ENCODE measurements around the gene MST1R. TPM values are rescaled to one million over a fixed set of nuclear protein-coding genes. Genes with fewer than 3 reads are reported as not detected.
"Not testable (repeated sequence)": the region's sequence is repeated elsewhere in the genome, so short reads cannot be mapped to it uniquely, and the experiment has no call there.

The MST1R gene
- total RNA-seq, 2 experiments from 2014 or later: 0.38 to 0.82 TPM

- no peak for DNase-seq (ENCODE audit: low spot score)
- Histone ChIP-seq H3K4me1 (ENCODE audit: insufficient read depth, low read length, poor library complexity, severe bottlenecking) (peaks cover 9% of the 10 kb centered on the region), H3K27ac (ENCODE audit: low read depth, low read length, poor library complexity, severe bottlenecking) (no peak overlapping the region), H3K9me2 (ENCODE audit: insufficient read depth, low read length) (no peaks in the 10 kb centered on the region), H4K20me1 (ENCODE audit: insufficient read depth, low read length) (no peaks in the 10 kb centered on the region), H3K36me3 (ENCODE audit: insufficient read depth, low read length) (0 out of 2 replicates have a peak, but pooled peaks cover 12% of the 10 kb centered on the region), H3K9me3 (ENCODE audit: low read length) (no peaks in the 10 kb centered on the region), H3K79me2 (ENCODE audit: insufficient read depth, low read depth, low read length) (no peaks in the 10 kb centered on the region), H2AFZ (ENCODE audit: low read length) (no peak overlapping the region), H3K4me2 (ENCODE audit: low read length) (no peak overlapping the region), H3K4me3 (ENCODE audit: low read depth, low read length, poor library complexity, severe bottlenecking) (no peak overlapping the region)
- no TSS peak for BruUV-seq (replicated peaks)
- POLR2A ChIA-PET: no interaction called here
- no peak for TF ChIP-seq CTCF (conservative IDR thresholded peaks at IDR 0.05; ENCODE audit: low read length)
- no peak for TF ChIP-seq EZH2phosphoT487 (IDR thresholded peaks at IDR 0.05; ENCODE audit: borderline replicate concordance, low read depth, low read length)
- intact Hi-C loops (cut with micrococcal nuclease; ENCODE audit: unreplicated experiment): loop anchor here (5.0 kb wide), 1 partner anchor 206 kb away; no protein-coding TSS in a partner anchor
- CTCF ChIA-PET (ENCODE audit: unreplicated experiment): interaction anchor here (0.5 to 1.6 kb wide), 3 partner anchors 54 to 203 kb away, joined by 3 to 5 read pairs (median 4); no protein-coding TSS in a partner anchor
Observed at GRCh38 chr3:49908373-49909199, 4.9 kb upstream of the MST1R start.

- 0 out of 2 replicates have a peak, but pooled peaks cover 4% of the 10 kb centered on the region for H3K36me3 ChIP-seq (ENCODE audit: insufficient read depth, low read length)
- no peaks in the 10 kb centered on the region for H3K79me2 ChIP-seq (ENCODE audit: insufficient read depth, low read depth, low read length)
- no peak overlapping the region for H3K27ac ChIP-seq (ENCODE audit: low read depth, low read length, poor library complexity, severe bottlenecking)
- H3K4me1 ChIP-seq (ENCODE audit: insufficient read depth, low read length, poor library complexity, severe bottlenecking): peaks cover 13% of the 10 kb centered on the region
- POLR2A ChIA-PET: interaction anchor here (1.1 kb wide), 1 partner anchor 28 kb away, joined by 4 read pairs; no protein-coding TSS in a partner anchor
- H3K9me2 ChIP-seq (ENCODE audit: insufficient read depth, low read length): no peaks in the 10 kb centered on the region
- H2AFZ ChIP-seq (ENCODE audit: low read length): no peak overlapping the region
- no peak overlapping the region for H3K4me3 ChIP-seq (ENCODE audit: low read depth, low read length, poor library complexity, severe bottlenecking)
- BruUV-seq (replicated peaks): no TSS peak
- CTCF ChIA-PET (ENCODE audit: unreplicated experiment): no interaction called here
- DNase-seq (ENCODE audit: low spot score): peak; percentile 57
- H3K9me3 ChIP-seq (ENCODE audit: low read length): no peaks in the 10 kb centered on the region
- TF ChIP-seq EZH2phosphoT487 (IDR thresholded peaks at IDR 0.05; ENCODE audit: borderline replicate concordance, low read depth, low read length) (no peak), CTCF (conservative IDR thresholded peaks at IDR 0.05; ENCODE audit: low read length) (peak; percentile 84)
- H4K20me1 ChIP-seq (ENCODE audit: insufficient read depth, low read length): no peaks in the 10 kb centered on the region
- intact Hi-C loops (cut with micrococcal nuclease; ENCODE audit: unreplicated experiment): loop anchor here (1.0 to 5.0 kb wide), 3 partner anchors 65 to 204 kb away; no protein-coding TSS in a partner anchor
- H3K4me2 ChIP-seq (ENCODE audit: low read length): peak overlapping the region; percentile 20; the same call in 1 of the 2 replicates
Observed at GRCh38 chr3:49906073-49906743, 2.5 kb upstream of the MST1R start.

- H2AFZ ChIP-seq (ENCODE audit: low read length); DNase-seq (ENCODE audit: low spot score); H3K36me3 ChIP-seq (ENCODE audit: insufficient read depth, low read length); BruUV-seq (replicated peaks); H3K4me2 ChIP-seq (ENCODE audit: low read length); H3K9me2 ChIP-seq (ENCODE audit: insufficient read depth, low read length); H3K79me2 ChIP-seq (ENCODE audit: insufficient read depth, low read depth, low read length); CTCF ChIA-PET (ENCODE audit: unreplicated experiment); H3K27ac ChIP-seq (ENCODE audit: low read depth, low read length, poor library complexity, severe bottlenecking); H3K4me3 ChIP-seq (ENCODE audit: low read depth, low read length, poor library complexity, severe bottlenecking); H3K9me3 ChIP-seq (ENCODE audit: low read length); H4K20me1 ChIP-seq (ENCODE audit: insufficient read depth, low read length): not testable (repeated sequence)
- POLR2A ChIA-PET: interaction anchor here (0.7 kb wide), 1 partner anchor 1662 kb away, joined by 3 read pairs; no protein-coding TSS in a partner anchor
- intact Hi-C loops (cut with micrococcal nuclease; ENCODE audit: unreplicated experiment): loop anchor here (5.0 kb wide), 1 partner anchor 47 kb away; the partner anchor contains the start of gene TRAIP
- peaks cover 27% of the 10 kb centered on the region for H3K4me1 ChIP-seq (ENCODE audit: insufficient read depth, low read length, poor library complexity, severe bottlenecking)
Observed at GRCh38 chr3:49904448-49904847, 775 bp upstream of the MST1R start.
